Endodermal cell (in vitro differentiated cells): ENCODE data around the gene CCDC70. TPM values are rescaled to one million over a fixed set of nuclear protein-coding genes. Genes with fewer than 3 reads are reported as not detected.

Source experiments
- DNase-seq: peaks from one replicate; pipeline ENCODE4 v3.0.0-alpha.2; 2017
- H3K27ac ChIP-seq: 2 replicates; pipeline ENCODE4 v1.5.1; 2013; ENCODE audit warnings: mild to moderate bottlenecking, low read depth, low read length, moderate library complexity
- H3K27me3 ChIP-seq: 2 replicates; pipeline ENCODE4 v1.6.1; 2013; ENCODE audit warnings: mild to moderate bottlenecking, low read length, moderate library complexity; ENCODE audit not compliant: insufficient read depth, control insufficient read depth, poor library complexity, severe bottlenecking
- H3K36me3 ChIP-seq: 2 replicates; pipeline ENCODE4 v1.7.0; 2013; ENCODE audit warnings: mild to moderate bottlenecking, low read length, moderate library complexity; ENCODE audit not compliant: control insufficient read depth, insufficient read depth
- H3K4me1 ChIP-seq: one replicate; pipeline ENCODE4 v1.7.0; 2013; ENCODE audit warnings: low read length; ENCODE audit not compliant: control insufficient read depth, insufficient read depth
- H3K4me3 ChIP-seq: 2 replicates; pipeline ENCODE4 v1.5.1; 2013; ENCODE audit warnings: mild to moderate bottlenecking, low read length, moderate library complexity
- H3K9ac ChIP-seq: 2 replicates; pipeline ENCODE4 v1.6.1; 2013; ENCODE audit warnings: mild to moderate bottlenecking, low read length, moderate library complexity; ENCODE audit not compliant: poor library complexity, severe bottlenecking; ENCODE audit errors: extremely low read depth
- H3K9me3 ChIP-seq: 2 replicates; pipeline ENCODE4 v1.6.1; 2013; ENCODE audit warnings: mild to moderate bottlenecking, low read length, moderate library complexity; ENCODE audit not compliant: control insufficient read depth
- H3K27ac Mint-ChIP-seq: 2 replicates; pipeline ENCODE4 v1.8.0; 2020; ENCODE audit warnings: mixed read lengths
- H3K27me3 Mint-ChIP-seq: 2 replicates; pipeline ENCODE4 v1.8.0; 2021; ENCODE audit warnings: mild to moderate bottlenecking, mixed read lengths; ENCODE audit not compliant: insufficient read depth
- H3K36me3 Mint-ChIP-seq: 2 replicates; pipeline ENCODE4 v1.8.0; 2020; ENCODE audit warnings: low read depth, mixed read lengths
- H3K4me1 Mint-ChIP-seq: 2 replicates; pipeline ENCODE4 v1.8.0; 2020; ENCODE audit warnings: mixed read lengths
- H3K4me3 Mint-ChIP-seq: 2 replicates; pipeline ENCODE4 v1.8.0; 2020; ENCODE audit warnings: mild to moderate bottlenecking, moderate library complexity, mixed read lengths
- H3K9me3 Mint-ChIP-seq: 2 replicates; pipeline ENCODE4 v1.8.0; 2020; ENCODE audit warnings: mild to moderate bottlenecking, mixed read lengths
- CTCF ChIP-seq: fragments of 200-600 bp; sonication (generic); conservative IDR thresholded peaks from 2 replicates; pipeline ENCODE4 v1.5.0; 2021; ENCODE audit warnings: antibody characterized with exemption, mild to moderate bottlenecking
- WGBS, 2 experiments: methylation state at CpG; one replicate each; pipeline versions ENCODE4 v1.1.5 to v1.1.7; 2013; ENCODE audit warnings: missing lambda C conversion rate in 2 of 2, mixed read lengths in 1 of 2; ENCODE audit not compliant: insufficient coverage in 1 of 2, insufficient read length in 1 of 2; 5-methylcytosine and 5-hydroxymethylcytosine counted together
- total RNA-seq, 2 donors: library from RNA; stranded (reverse); fragmentation: NEBNext Ultra II Directional in 1 of 2; extraction: Animal tissue kit (Norgen Biotek cat#: 25700) in 1 of 2; gene quantifications; 2 replicates in 1 of 2; 3 replicates in 1 of 2; pipeline ENCODE4 v1.2.1, GENCODE V29; 2021

CCDC70 gene
- total RNA-seq, 2 donors from 2014 or later: not detected

GRCh38 chr13:51870616-51871015, 8.8 kb downstream of the CCDC70 start:
- WGBS, 2 experiments: 93% methylated on average over 2 of the region's 3 CpGs; no CpG with 5 or more reads in 1 of the 2 experiments
- Mint-ChIP-seq H3K27me3 (peaks cover 8% of the 10 kb centered on the region), H3K4me1 (no peaks in the 10 kb centered on the region)

GRCh38 chr13:51873117-51873798, 11.5 kb downstream of the CCDC70 start:
- Histone ChIP-seq H3K9me3 (no peaks in the 10 kb centered on the region), H3K36me3 (no peaks in the 10 kb centered on the region), H3K27ac (no peak overlapping the region), H3K27me3 (peaks cover 4% of the 10 kb centered on the region), H3K9ac (no peak overlapping the region), H3K4me1 (no peaks in the 10 kb centered on the region), H3K4me3 (no peak overlapping the region)
- no peak for DNase-seq
- Mint-ChIP-seq H3K4me3 (no peak overlapping the region), H3K27ac (no peak overlapping the region), H3K4me1 (peaks cover 2% of the 10 kb centered on the region), H3K9me3 (no peaks in the 10 kb centered on the region), H3K36me3 (no peaks in the 10 kb centered on the region), H3K27me3 (peaks cover 7% of the 10 kb centered on the region)
- no peak for TF ChIP-seq CTCF
- 94 to 100% methylated on average over 3 to 5 of the region's 6 CpGs for WGBS, 2 experiments

More at GRCh38 chr13:51870616-51871015, 8.8 kb downstream of the CCDC70 start:
- no peak overlapping the region for H3K27ac Mint-ChIP-seq
- H3K9me3 Mint-ChIP-seq: no peaks in the 10 kb centered on the region
- H3K36me3 Mint-ChIP-seq: no peaks in the 10 kb centered on the region
- Histone ChIP-seq H3K27ac (no peak overlapping the region), H3K9me3 (no peaks in the 10 kb centered on the region), H3K27me3 (no peaks in the 10 kb centered on the region), H3K4me3 (no peak overlapping the region), H3K9ac (no peak overlapping the region), H3K4me1 (no peaks in the 10 kb centered on the region), H3K36me3 (no peaks in the 10 kb centered on the region)
- no peak overlapping the region for H3K4me3 Mint-ChIP-seq
- no peak for DNase-seq
- TF ChIP-seq CTCF: no peak

- Mint-ChIP-seq H3K4me1 (peaks cover 7% of the 10 kb centered on the region), H3K9me3 (no peaks in the 10 kb centered on the region), H3K36me3 (no peaks in the 10 kb centered on the region), H3K27me3 (peaks cover 2% of the 10 kb centered on the region), H3K4me3 (no peak overlapping the region), H3K27ac (no peak overlapping the region)
- Histone ChIP-seq H3K9me3 (no peaks in the 10 kb centered on the region), H3K36me3 (no peaks in the 10 kb centered on the region), H3K4me3 (no peak overlapping the region), H3K4me1 (no peaks in the 10 kb centered on the region), H3K9ac (no peak overlapping the region), H3K27me3 (peaks cover 4% of the 10 kb centered on the region), H3K27ac (no peak overlapping the region)
- 90% methylated on average over 1 of the region's 1 CpG; no CpG with 5 or more reads in 1 of the 2 experiments for WGBS, 2 experiments
- TF ChIP-seq CTCF: no peak
- DNase-seq: no peak
Observed at GRCh38 chr13:51873837-51874236, 12.1 kb downstream of the CCDC70 start.
